A673 (cell line): Measurements from ENCODE around the gene IMPACT.

ENCODE experiments used
- CTCF ChIP-seq: fragments of 300-800, 200-600 bp; sonication (generic); conservative IDR thresholded peaks from 2 replicates; pipeline ENCODE4 v1.5.1; 2017; ENCODE audit warnings: low read depth, mild to moderate bottlenecking, antibody characterized with exemption, low read length, moderate library complexity, mixed read lengths
- EZH2 ChIP-seq: fragments of 200-600 bp; sonication (generic); IDR thresholded peaks from 2 replicates; pipeline ENCODE4 v1.6.1; 2017; ENCODE audit warnings: borderline replicate concordance, low read depth, mild to moderate bottlenecking, mixed read lengths, antibody characterized with exemption, low read length; ENCODE audit not compliant: poor library complexity, severe bottlenecking

- TF ChIP-seq CTCF (no peak), EZH2 (no peak)
Measured at GRCh38 chr18:24500766-24501165, 74.3 kb downstream of the IMPACT start.
